Esophagus muscularis mucosa (tissue), 4 donors: ENCODE results near the gene MINDY1.

Experiments used
- EP300 ChIP-seq: sonication (generic); formaldehyde crosslinking; IDR thresholded peaks from one replicate; pipeline ENCODE4 v1.6.1; 2017; ENCODE audit warnings: antibody characterized with exemption
- POLR2A ChIP-seq: fragments of 450-650 bp; IDR thresholded peaks from one replicate; pipeline ENCODE4 v1.6.1; 2017; ENCODE audit warnings: antibody characterized with exemption, moderate library complexity, mild to moderate bottlenecking, low read depth
- POLR2AphosphoS5 ChIP-seq, 2 donors: sonication (generic); formaldehyde crosslinking; IDR thresholded peaks; one replicate each; pipeline ENCODE4 v1.6.1; 2017; ENCODE audit warnings: antibody characterized with exemption in 2 of 2
- TF ChIP-seq, protein P1 (sequence below), 3 experiments: fragments of 200-600 bp in 2 of 3; fragments of 450-650 bp in 1 of 3; sonication (generic) in 2 of 3; IDR thresholded peaks; one replicate each; pipeline ENCODE4 v1.5.1; 2017 to 2019; ENCODE audit warnings: antibody characterized with exemption in 3 of 3, mild to moderate bottlenecking in 2 of 3, moderate library complexity in 1 of 3

DNA sequence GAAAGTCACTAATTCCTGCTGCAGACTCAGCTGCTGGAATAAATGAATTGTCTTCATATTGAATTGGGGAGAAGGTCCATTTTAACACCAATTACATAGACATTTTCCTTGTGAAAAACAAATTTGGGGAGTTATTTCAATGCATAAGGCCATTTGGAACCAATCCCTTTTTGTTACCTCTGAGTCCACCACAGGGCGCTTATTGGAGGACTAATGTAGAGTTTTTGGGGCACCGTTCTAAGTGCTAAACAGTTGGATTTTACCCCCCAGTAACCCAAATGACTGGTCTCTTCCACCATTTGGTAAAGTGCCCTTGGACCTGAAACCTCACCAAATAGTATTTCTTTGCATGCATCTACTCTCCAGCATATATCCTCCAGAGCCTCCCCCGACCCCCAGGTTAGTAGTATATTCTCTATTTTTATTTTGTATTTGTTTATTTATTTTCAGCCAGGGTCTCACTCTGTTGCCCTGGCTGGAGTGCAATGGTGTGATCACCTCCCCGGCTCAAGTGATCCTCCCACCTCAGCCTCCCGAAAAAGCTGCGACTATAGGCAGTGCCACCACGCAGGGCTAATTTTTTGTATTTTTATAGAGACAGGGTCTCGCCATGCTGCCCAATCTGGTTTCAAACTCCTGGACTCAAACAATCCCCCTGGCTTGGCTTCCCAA lies 3.1 kb upstream of the MINDY1 start:
- no peak for TF ChIP-seq POLR2AphosphoS5 (IDR thresholded peaks at IDR 0.05)
- no peak for TF ChIP-seq POLR2A
- TF ChIP-seq, protein P1, sequence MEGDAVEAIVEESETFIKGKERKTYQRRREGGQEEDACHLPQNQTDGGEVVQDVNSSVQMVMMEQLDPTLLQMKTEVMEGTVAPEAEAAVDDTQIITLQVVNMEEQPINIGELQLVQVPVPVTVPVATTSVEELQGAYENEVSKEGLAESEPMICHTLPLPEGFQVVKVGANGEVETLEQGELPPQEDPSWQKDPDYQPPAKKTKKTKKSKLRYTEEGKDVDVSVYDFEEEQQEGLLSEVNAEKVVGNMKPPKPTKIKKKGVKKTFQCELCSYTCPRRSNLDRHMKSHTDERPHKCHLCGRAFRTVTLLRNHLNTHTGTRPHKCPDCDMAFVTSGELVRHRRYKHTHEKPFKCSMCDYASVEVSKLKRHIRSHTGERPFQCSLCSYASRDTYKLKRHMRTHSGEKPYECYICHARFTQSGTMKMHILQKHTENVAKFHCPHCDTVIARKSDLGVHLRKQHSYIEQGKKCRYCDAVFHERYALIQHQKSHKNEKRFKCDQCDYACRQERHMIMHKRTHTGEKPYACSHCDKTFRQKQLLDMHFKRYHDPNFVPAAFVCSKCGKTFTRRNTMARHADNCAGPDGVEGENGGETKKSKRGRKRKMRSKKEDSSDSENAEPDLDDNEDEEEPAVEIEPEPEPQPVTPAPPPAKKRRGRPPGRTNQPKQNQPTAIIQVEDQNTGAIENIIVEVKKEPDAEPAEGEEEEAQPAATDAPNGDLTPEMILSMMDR (IDR thresholded peaks at IDR 0.05), result no peak
- TF ChIP-seq EP300, result no peak
